GM04503 (cell line): Measurements from ENCODE around the gene OXNAD1.

Experiments
- DNase-seq: peaks from one replicate; pipeline ENCODE4 v3.0.0-alpha.2; 2012; ENCODE audit warnings: low read depth

Gene OXNAD1

DNA sequence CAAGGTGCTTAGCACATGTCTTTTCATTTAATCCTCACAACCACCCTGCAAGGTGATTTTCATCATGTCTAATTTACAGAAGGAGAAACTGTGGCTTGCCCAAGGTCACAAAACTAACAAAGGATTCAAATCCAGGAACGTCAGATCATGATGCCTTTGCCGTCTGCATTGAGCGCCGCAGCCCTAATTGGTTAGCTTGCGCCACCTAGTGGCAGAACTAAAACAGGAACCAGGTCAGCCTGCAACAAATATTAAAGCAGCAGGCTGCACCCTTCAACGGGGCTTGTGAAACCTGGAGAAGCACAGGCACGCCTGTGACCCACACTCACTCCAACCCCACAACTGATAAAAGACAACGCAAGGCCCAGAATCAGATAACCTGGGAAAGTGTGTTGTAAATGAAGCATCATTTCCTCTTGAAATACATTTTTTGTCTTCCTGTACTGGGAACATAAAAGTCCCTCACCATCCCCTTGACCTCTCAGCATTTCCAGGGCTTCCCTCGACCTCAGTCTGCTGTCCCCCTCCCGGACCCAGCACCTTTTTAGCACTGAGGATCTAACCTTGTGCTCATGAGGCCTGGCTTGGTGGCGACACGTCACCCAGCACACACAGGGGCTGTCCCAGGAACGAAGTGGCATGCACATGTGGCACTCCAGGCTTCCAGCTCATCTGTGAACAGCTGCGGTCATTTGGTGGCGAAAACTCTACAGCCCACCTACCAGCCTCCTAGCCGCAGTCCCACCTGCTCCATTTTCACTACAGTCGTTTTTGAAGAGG, 17.5 kb upstream of the OXNAD1 start:
- no peak for DNase-seq

DNA sequence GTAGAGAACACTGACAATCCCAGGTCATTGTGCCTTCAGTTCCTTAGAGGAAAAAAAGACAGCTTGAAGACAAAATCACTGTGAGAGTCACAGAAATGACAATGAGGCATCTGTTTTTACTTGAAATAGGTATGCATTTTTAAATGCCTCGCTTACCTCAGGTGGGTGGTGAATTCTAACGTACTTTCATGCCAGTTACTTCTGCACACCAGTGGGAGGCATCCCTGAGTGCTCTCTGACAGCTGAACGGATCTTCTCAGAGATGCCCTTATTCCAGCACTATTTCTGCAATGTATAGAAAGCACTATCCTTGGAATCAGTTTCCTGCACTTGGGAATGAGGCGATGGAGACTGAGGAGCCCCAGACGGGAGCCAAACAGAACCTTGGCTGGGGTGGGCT, 16.5 kb upstream of the OXNAD1 start:
- DNase-seq, result no peak

DNA sequence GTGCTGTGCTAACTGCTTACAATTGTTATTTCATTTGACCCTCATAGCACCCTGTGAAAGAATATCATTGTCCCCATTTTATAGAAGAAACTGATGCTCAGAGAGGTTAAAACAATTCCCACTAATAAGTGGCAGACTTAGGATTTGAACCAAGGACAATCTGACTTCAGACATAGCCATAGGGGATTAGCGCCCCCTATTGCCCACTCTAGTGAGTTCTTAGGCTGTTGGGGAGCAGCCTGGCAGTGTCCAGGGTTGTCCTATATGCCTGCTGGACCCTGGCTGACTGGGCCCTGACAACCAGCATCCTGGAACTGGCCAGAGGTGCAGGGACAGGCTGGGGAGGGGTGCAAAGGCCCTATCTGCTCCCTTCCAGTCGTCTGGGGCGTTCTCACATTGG, 15.7 kb upstream of the OXNAD1 start:
- no peak for DNase-seq

DNA sequence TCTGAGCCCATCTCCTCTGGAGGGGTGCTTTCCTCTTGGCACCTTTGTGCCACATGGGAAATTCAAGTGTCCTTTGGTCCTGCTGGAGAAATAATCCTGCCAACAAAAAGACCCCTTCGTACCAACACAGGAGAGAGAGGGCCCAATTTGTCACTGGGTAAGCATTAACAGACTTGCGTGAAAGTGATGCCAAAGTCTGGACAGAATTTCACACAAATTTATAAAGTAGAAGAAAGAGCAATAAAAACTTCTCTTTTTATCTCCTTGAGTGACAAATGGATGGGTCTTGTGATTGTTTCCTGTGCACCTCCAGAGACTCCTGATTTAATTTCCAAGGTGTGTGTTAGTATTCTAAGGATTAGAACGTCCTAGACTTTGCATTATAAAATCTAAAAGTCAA, 15.1 kb upstream of the OXNAD1 start:
- DNase-seq, result no peak

DNA sequence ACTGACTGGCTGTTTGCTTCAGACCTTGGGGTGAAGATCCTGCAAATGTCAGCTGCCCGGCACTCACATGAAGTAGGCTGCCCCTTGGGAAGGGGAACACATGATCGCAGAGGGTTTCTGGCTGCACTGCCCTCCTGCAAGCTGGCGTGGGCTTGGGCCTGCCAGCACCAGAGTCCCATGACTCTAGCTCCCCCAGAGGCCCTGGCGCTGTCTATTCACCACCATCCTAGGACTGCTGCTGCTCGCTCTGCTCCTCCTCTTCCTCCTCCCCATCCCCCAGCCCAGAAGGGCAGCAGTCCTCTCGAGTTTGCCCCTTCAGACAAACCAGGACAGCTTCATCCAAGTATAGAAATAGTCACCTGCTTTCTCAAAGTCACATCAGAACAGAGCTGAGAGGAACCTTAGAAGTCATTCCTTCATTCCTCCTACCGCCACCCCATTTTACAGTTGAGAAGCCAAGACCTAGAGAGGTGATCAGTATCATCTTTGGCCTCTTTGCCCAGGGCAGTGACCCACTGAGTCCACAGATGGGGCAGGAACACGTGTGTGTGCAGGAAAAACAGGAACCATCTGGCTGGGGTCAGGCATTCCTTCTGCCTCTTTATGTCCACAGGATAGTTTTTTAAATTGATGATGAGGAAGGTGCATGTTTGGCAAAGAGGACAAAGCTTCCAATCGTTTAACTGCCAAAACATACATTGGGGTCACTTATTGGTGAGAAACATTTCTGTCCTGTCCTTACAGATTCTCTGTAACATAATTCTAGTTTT, 13.5 kb upstream of the OXNAD1 start:
- no peak for DNase-seq

DNA sequence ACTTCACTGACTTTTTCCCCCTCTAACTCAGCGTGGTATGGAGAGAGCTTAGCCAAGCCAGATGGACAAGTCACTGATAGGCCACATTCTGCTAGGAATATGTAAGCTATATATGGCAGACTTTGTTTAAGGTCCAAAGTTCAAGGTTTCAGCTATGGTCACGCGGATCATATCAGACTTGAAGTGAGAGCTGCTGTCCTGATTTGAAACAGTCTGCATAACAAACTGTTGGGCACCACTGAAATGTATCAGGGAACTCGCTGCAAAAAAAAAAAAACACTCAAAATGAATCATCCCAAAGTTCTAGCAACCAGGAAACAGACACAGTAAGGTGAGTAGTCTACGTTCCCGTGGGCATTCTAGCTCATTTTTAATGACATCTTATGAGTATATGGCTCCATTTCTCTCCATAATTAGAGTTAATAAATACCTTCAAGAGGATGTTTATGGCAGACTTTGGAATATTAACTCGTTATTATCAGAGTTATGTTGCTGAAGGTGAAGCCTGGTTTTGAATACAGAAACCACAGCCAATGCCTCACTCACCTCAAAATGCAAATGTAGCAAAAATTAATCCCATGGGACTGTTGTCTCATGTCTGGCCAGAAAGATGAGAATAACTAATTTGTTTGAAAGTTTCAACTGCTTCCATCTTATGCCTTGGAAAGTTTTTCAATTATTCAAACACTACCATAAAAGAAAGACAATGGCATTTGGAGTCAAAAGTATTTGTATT, 12.6 kb upstream of the OXNAD1 start:
- no peak for DNase-seq

DNA sequence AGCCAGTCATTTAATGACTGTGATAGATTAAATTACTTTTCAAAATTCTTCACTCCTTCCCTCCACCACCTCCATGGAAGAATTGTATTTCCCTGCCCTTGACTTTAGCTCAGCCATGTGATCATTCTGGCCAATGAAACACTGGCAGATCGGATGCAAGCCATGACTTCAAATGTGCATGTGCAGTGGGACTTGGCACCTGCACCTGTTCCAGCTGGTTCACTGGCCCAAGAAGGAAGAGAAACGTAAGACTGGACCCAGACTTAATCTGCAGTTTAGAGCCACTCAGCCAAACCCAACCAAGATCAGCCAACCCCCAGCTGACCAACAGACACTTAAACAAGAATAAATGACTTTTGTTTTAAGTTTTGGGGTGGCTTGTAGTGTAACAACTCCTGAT, 12.0 kb upstream of the OXNAD1 start:
- no peak for DNase-seq

DNA sequence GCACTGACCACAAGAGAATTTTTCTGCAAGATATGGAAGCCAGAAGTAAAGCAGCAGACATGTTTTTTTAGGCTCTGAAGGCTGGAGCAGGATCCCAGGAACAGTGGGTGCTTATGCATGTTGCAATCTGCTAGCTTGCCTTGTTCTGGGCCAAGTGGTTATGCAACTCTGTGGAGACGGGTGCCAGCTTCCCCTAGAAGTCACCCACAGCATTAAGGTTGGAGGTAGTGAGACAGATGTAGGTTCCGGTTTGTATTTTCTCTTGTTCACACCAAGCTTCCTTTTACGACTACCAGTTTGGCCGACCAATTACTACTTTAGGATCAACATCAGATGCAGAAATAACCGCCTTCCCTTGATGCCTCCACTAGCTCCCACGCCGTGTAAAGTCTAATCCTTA, 11.4 kb upstream of the OXNAD1 start:
- DNase-seq, result no peak

DNA sequence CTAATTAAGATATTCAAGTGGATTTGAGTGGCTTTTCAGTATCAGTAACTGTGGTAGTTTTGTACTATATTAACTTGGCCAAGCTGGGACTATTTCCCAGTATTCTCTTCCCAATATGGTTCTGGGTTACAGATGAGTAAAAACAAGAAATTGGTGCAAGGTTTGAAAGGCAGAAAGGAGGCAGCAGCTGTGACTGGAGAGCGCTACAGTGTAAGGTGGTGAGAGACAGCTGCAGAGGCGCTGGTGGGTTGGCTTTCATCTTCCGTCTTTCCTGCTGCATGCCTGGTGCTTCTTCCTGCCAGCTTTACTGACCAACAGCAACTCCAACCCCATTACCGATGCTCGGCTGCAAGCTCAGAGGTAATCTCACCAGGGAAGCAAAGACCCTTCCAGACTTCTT, 10.1 kb upstream of the OXNAD1 start:
- DNase-seq, result no peak

DNA sequence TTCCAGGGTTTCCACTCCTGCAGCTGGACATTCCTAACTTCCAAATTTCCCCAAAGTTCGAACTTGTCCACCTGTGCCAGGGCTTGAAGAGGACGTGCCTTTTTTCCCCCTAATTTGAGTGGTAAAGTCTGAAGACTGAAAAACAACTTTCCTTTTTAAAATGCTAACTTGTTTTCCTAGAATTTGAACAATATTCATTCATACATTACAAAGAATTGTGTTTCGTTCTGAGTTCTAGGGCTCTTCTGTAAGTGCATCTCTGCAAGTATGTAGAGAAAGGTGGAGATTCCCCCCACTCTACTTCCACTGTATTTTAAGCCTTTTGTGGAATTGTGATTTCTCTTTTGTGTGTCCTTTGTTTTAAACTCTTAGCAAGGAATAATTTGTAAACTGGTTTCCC, 9.7 kb upstream of the OXNAD1 start:
- DNase-seq, result no peak

DNA sequence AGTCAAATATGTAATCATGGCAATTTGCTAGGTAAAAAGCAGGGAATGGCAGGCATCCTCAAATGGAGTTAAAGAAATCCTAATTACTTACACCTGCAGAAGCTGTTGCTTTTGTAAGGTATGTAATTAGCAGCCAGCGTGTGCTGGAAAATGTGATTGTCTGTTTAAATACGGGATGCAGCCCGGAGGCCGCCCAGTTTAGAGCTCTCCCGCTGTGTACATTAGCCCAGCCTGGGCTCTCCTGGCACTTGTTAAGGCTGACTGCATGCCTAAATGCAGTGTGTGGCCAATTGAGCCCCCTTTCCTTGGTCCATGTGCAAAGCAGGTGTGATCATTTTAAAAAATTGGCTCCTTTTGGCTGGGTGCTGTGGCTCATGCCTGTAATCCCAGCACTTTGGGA, 9.3 kb upstream of the OXNAD1 start:
- DNase-seq, result no peak

DNA sequence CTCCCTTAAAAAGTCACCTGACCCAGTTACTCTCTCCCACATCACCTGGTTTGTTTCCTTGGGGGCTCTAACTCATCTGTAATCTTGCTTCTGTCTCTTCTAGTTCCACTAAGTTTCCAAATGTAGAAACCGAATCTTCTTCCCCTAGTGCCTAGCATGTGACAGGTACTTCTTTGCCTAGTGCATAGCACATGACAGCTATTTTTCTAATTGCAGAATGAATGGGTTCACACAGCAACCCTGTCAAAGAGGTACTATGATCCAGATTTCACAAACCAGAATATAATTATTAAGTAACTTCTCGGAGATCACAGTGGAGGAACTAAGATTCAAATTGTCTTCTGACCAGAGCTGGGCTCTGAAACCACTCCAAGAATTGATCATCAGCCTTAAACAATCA, 7.7 kb upstream of the OXNAD1 start:
- DNase-seq, result no peak

DNA sequence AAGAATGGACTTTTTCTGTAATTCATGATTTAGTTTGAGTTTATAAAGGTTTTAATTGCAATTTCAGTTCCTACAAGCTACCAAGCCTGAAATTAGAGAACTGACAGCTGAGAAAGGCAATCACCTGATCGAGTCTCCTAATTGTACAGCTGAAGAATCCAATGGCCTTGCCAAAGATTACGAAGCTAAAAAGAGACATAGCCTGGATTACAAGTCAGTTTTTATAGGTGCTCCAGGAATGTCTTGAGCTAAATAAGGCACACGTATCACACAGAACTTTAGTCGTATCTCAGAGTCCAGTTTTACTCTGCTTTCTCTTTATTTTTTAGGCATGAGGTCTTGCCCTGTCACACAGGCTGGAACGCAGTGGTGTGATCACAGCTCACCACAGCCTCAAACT, 6.8 kb upstream of the OXNAD1 start:
- DNase-seq, result no peak

DNA sequence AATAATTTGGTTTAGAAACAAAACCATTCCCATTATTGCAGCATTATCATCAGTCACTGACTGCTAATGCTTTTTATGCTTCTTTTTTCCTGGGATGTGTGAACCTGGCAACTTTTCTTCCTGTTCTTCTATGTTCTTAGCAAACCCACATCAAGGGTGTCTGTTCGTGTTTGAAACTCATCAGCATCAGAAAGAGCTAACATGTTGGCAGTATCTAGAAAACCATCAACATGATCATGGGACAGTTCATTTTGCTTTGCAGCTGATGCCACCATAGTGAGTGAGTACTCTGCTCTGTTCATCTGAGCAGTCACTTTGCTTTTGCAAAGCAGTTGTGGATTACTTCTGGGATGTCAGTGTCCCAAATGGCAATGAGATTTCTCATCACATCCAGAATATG, 6.1 kb upstream of the OXNAD1 start:
- DNase-seq, result no peak

DNA sequence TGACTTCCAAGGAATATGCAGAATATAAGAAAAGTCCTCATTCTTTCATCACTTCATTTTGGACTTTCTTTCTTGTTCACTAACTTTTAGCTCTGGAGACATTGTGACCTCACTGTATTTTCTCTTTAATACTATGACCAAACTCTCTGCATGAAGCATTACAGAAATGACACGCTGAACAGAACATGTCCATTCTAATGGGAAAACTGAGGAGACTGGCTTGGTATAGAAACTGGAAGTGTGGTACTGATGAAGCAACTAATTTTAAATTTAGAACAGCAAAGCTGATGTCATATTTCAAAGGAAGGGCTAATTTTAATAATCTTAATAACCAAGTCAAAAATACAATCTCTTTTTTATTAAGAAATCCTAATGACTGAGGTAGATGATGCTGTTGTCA, 5.0 kb upstream of the OXNAD1 start:
- no peak for DNase-seq

DNA sequence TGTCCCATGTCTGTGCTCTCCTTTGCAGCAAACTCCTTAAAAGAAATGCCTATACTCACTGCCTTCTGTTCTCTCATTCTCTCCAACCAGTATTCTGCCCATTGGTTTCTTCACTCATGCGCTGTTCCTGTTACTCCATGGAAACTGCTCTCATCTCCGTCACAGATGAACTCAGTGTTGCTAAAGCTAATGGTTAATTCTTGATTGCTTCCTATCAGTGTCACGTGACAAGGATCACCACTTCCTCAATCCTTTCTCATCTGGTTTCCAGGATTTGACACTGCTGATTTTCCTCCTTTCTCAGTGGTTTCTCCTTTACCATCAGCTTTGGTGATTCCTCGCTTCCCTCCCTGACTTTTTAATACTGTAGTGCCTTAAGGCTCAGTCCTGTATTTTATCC, 2.8 kb upstream of the OXNAD1 start:
- no peak for DNase-seq

DNA sequence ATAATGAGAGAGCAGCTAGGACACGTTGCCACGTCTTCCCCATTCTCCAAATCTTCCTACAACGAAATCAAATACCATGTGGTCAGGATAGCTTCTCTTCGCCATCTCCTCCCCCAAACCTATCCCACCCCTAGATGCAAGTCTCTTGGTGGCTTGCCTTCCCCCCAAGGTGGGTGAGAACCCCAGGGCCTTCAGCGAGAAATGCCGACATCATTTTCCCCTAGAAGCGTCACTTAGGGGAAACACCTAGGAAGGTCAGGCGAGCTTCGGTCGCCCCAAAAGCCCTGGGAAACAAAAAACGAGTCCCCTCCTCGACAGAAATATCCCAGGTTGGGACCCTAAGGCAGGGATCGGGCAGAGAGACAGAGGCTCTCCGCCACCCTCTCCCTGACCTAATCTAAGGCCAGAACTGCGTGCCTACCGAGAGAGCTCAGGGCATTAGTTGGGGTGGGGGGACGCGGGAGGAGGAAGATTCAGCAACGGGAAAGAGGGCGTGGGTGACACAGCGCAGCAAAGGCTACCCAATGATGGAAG, 771 bp upstream of the OXNAD1 start:
- DNase-seq, result no peak

DNA sequence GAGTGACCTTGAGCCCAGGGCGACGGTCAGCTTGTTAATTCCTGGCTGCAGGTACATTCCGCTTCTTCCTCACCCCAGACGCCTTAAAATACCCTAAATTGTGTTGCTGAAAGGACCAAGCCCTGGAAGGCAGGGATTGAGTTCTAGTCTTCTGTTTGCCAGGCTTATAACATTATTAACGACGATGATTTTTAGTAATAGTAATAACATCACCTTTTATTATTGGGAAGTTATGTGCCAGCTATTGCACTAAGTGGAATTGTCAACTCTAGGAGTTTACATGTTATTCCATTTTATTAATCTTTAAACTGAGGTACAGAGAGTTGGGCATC, 409 bp downstream of the OXNAD1 start:
- no peak for DNase-seq

DNA sequence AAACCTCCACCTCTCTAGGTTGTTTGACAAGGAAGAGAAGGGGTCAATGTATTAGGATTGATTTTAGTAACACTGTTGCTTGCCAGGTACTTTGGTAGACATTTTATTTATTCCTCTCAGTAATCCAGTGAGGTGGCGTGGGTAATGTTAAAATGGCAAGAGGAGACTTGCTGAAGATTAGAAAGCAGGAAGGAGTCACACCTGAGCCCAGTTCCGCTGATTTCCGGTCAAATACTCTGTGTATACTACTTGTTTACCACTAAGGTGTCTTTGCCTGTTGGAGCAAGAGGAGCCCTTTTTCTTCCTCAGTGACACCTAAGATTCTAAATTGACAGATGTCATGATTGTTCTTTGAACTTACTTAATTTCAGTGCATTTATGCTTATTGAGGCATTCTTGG, 1.7 kb downstream of the OXNAD1 start:
- no peak for DNase-seq

DNA sequence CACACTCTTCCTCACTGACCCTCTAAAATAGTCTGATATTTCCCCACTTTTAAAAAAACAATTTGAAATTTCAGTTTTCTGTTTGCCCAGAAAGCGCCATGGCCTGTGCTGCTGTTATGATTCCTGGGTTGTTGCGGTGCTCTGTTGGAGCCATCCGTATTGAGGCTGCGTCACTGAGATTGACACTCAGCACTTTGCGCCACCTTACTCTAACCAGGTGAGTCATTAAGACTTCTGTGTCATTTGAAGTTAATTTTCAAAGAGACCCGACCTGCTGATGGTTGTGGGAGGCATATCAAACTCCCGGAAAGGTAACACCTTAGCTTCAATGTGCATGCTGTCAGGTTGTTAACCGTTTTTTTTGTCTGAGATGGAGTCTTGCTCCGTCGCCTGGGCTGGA, 5.8 kb downstream of the OXNAD1 start:
- DNase-seq, result no peak

DNA sequence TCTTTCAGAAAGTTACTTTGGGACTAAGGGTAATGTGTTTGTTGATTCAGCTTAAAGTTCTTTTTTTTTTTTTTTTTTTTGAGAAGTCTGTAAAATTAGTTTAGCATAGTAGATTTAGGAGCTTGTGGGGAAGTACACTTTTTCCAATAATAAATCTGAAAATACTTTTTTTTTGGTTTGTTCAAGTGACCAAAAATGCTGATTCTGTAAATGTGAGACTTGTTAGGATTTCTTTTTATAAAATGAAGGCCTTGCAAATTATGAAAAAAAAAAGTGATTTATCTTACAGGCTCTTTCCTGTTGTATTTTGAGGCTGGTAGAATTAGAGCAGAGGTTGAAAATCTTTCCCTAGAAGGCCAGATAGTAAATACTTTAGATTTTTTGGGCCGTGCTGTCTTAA, 7.6 kb downstream of the OXNAD1 start:
- DNase-seq, result no peak

DNA sequence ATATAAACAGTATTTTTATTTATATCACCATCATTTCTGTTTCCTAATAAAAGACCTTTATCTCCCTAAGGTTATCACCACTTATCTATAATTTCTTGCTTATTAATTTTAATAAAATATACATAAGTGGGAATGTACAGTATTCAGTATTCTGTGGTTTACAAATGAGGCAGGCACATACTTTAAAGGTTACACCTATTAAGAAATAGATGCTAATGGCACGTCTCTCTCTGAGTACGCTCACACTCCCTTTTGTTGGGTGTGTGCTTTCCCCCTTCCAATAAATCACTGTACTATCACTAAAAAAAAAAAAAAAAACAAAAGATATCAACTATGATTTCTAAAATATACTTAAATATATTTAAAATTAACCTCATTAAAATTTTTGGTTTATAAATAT, 8.9 kb downstream of the OXNAD1 start:
- no peak for DNase-seq

DNA sequence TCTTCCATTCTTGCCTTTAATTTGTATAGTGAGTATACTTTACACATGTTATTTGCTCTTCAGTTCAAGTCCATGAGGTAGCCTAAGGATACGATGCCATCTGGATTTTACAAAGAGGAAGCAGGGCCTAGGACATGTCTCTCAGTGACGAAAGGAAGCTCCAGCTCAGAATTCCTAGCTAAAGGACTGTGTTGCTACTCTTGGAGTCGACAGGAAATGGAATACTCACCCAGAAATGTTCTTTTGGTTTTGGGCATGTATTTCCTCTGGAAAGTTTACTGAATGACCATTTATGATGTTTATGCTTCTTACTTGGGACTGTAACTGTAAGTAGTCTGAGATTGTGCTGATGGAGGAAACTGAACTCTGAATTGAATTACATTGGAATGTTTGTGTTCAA, 12.5 kb downstream of the OXNAD1 start:
- no peak for DNase-seq
